NCI-H345 treated with DMSO at 0.1 percent for 48 hours (cell line): ENCODE data around the gene BORCS5.
"Not testable (repeated sequence)": the region's sequence is repeated elsewhere in the genome, so short reads cannot be mapped to it uniquely, and the experiment has no call there.

Experiments
- DNase-seq: peaks from one replicate; lab custom pipeline; 2025; ENCODE audit not compliant: unreplicated experiment; lab: John Stamatoyannopoulos, UW

Gene BORCS5

GRCh38 chr12:12456637-12457036 is 99.8 kb downstream of the BORCS5 start:
- DNase-seq = no peak

- no peak for DNase-seq
These were observed 104.4 kb downstream of the BORCS5 start for GRCh38 chr12:12460935-12461922.

- no peak for DNase-seq
These were observed 105.0 kb downstream of the BORCS5 start for GRCh38 chr12:12461923-12462315.

- DNase-seq = no peak
These were observed 108.6 kb downstream of the BORCS5 start for GRCh38 chr12:12465522-12465921.

GRCh38 chr12:12466157-12466556 is 109.3 kb downstream of the BORCS5 start:
- DNase-seq = no peak

- DNase-seq = no peak
These were observed 110.4 kb downstream of the BORCS5 start for GRCh38 chr12:12467264-12467663.

- no peak for DNase-seq
These were observed 110.9 kb downstream of the BORCS5 start for GRCh38 chr12:12467688-12468261.

GRCh38 chr12:12468575-12468974 is 111.7 kb downstream of the BORCS5 start:
- DNase-seq = no peak

GRCh38 chr12:12469386-12469785 is 112.5 kb downstream of the BORCS5 start:
- DNase-seq = no peak

- no peak for DNase-seq
These were observed 114.0 kb downstream of the BORCS5 start for GRCh38 chr12:12470751-12471306.

GRCh38 chr12:12471982-12472961 is 115.4 kb downstream of the BORCS5 start:
- DNase-seq = not testable (repeated sequence)

GRCh38 chr12:12473223-12473622 is 116.3 kb downstream of the BORCS5 start:
- DNase-seq = no peak

GRCh38 chr12:12474471-12474928 is 117.6 kb downstream of the BORCS5 start:
- no peak for DNase-seq

- DNase-seq = no peak
These were observed 118.3 kb downstream of the BORCS5 start for GRCh38 chr12:12474931-12475795.

- no peak for DNase-seq
These were observed 120.1 kb downstream of the BORCS5 start for GRCh38 chr12:12476857-12477531.

- DNase-seq = no peak
These were observed 120.6 kb downstream of the BORCS5 start for GRCh38 chr12:12477532-12477890.

- no peak for DNase-seq
These were observed 123.2 kb downstream of the BORCS5 start for GRCh38 chr12:12480074-12480473.

- no peak for DNase-seq
These were observed 124.8 kb downstream of the BORCS5 start for GRCh38 chr12:12481631-12482030.

- no peak for DNase-seq
These were observed 125.4 kb downstream of the BORCS5 start for GRCh38 chr12:12482150-12482761.
